KOPT-K1 (cell line): ENCODE measurements around the gene SLC22A31.

Experiments used
- H3K27ac ChIP-seq: fragments of 200-600 bp; sonication (generic); 2 replicates; pipeline ENCODE4 v1.5.1; 2016; ENCODE audit warnings: antibody characterized with exemption, mild to moderate bottlenecking, low read depth, low read length; ENCODE audit not compliant: poor library complexity, severe bottlenecking
- H3K36me3 ChIP-seq: fragments of 200-600 bp; sonication (generic); 2 replicates; pipeline ENCODE4 v1.5.1; 2017; ENCODE audit warnings: antibody characterized with exemption, mild to moderate bottlenecking, low read length, moderate library complexity; ENCODE audit not compliant: insufficient read depth
- H3K9me3 ChIP-seq: fragments of 200-600 bp; sonication (generic); 2 replicates; pipeline ENCODE4 v1.5.1; 2017; ENCODE audit warnings: antibody characterized with exemption, low read length, mild to moderate bottlenecking; ENCODE audit not compliant: insufficient read depth, poor library complexity, severe bottlenecking

Gene SLC22A31

DNA sequence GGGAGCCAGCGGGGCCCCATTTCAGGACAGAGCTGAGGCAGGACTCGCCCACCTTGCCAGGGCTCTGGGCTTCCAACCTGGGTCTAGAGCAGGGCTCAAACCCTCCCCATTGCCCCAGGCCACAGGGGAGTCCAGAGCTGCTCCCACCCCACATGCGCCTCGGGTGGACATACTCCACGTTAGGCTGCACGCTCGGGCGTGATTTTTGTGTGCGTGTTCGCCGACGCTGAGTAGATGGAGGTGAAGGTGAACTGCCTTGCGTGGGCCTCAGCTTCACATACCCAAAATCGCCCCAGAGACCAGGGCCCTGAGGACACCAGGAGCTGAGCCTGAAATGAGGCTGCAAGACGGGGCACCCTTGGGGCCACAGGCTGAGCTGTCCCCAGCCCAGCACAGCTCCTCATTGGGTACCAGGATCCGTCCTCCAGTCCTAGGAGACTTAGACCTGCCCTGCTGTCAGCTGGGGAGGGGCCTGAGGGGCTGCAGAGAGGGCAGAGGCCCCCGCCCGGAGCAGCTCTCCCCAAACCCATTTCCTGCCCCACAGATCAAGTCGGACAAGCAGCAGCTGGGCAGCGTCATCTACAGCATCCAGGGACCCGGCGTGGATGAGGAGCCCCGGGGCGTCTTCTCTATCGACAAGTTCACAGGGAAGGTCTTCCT lies 20.6 kb downstream of the SLC22A31 start:
- Histone ChIP-seq H3K36me3 (no peaks in the 10 kb centered on the region), H3K27ac (no peak overlapping the region), H3K9me3 (no peaks in the 10 kb centered on the region)

DNA sequence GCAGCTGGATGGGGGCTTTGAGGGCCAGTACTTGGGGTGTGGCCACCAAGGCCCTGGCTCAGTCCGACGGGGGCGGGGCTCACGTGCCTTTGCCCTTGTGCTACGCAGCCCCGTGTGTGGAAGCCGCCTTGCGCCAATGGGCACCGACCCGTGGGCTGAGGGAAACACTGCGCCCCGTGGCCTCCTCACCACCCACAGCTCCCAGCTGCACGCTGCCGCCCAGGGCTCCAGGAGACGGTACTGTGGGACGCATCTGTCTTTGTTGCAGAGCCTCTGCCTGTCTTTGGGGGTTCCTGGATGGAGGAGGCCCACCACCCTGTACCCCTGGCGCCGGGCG lies 21.2 kb downstream of the SLC22A31 start:
- no peak overlapping the region for H3K27ac ChIP-seq
- H3K9me3 ChIP-seq: no peaks in the 10 kb centered on the region
- H3K36me3 ChIP-seq: no peaks in the 10 kb centered on the region

DNA sequence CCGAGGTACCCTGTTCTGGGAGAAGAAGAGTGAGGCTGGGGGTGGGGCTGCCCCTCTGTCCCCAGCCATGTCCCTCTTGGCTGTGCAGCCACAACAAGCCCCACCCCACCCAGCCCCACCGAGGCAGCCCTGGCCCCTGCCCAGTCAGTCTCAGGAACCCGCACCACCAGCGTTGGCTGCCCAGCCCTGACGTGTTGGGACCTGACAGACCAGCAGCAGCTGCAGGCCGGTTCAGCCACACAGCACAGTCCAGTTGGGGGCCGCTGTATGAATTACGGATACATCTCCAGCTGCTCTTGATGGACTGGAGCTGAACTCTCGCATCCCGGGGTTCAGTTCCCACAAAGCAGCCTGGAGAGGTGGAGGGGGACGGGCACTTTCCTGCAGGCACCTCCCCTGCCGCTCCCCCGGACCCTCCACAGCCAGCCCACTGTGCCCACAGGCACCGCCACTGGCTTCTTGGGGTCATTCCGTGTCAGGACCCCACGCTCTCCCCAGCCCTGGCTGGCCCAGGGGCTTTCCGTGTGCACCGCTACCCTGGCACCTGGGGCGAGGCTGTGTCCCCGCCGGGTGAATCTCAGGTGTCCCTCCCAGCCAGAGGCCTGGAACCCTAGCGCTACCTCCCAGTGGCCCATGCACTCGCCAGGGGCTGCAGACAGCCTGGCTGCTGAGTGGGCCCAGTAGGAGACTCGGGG lies 21.7 kb downstream of the SLC22A31 start:
- H3K36me3 ChIP-seq: no peaks in the 10 kb centered on the region
- no peaks in the 10 kb centered on the region for H3K9me3 ChIP-seq
- no peak overlapping the region for H3K27ac ChIP-seq

DNA sequence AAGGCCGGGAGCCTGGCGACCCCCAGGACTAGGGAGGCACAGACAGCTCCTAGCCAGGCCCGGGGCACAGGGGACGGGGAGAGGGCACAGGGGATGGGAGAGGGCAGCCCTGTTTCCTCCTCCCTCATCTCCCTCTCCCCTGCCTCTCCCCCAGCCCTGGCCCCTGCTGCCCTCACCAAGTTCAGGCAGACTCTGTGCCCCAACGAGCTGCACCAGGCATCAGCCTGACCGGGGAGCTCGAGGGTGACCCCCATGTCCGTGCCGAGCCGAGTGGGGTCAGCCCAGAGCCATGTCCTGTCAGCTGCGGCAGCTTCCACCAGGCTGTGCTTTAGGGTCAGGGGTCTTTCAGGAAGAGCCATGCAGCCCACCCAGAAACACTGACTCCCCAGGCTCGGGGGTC lies 22.8 kb downstream of the SLC22A31 start:
- no peak overlapping the region for H3K27ac ChIP-seq
- H3K36me3 ChIP-seq: no peaks in the 10 kb centered on the region
- H3K9me3 ChIP-seq: no peaks in the 10 kb centered on the region

DNA sequence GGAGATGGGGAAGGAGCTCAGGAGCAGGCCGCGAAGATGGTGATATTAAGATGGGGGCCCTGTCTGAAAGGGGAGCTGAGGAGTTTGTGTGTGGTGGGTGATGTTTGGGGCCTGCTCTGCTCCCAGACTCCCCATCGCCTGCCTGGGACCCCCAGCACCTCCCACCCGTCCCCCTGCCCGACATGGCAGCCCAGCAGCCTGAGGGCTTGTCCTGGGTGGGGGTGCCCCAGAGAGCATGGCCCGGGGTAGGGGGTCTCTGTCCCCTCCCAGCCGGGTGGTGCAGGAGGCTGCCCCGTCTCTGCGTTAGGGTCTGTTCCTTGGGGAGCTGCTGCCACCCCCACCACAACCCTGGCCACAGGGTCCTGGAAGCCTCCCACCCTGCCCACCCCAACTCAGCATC lies 23.6 kb downstream of the SLC22A31 start:
- H3K27ac ChIP-seq: no peak overlapping the region

DNA sequence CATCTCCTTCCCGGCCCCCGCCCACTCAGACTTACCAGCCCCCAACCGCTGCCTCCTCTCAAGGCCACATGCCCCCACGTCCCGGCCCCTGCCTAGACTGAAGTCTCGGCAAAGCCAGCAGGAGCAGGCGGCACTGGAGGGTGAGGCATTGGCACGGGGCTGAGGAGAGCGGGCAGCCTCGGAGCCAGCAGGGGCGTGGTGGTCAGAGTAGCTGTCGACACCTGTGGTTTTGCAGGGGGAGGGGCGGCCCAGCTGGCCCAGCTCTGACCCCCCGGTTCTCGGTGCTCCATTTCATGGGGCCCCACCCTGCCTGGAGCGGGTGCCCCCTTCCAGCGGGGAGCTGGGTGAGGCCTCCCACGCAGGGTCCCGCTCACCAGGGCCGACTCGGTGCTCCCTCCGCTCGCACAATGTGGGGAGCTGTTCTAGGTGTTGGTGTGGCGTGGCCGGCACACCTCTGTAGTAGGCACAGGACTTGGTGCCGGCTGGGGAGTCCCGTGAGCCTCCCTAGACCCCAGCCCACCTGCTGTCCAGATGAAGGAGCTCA lies 24.1 kb downstream of the SLC22A31 start:
- Histone ChIP-seq H3K9me3 (no peaks in the 10 kb centered on the region), H3K36me3 (no peaks in the 10 kb centered on the region), H3K27ac (no peak overlapping the region)

More for the DNA sequence above, 23.6 kb downstream of the SLC22A31 start:
- Histone ChIP-seq H3K36me3 (no peaks in the 10 kb centered on the region), H3K9me3 (no peaks in the 10 kb centered on the region)

DNA sequence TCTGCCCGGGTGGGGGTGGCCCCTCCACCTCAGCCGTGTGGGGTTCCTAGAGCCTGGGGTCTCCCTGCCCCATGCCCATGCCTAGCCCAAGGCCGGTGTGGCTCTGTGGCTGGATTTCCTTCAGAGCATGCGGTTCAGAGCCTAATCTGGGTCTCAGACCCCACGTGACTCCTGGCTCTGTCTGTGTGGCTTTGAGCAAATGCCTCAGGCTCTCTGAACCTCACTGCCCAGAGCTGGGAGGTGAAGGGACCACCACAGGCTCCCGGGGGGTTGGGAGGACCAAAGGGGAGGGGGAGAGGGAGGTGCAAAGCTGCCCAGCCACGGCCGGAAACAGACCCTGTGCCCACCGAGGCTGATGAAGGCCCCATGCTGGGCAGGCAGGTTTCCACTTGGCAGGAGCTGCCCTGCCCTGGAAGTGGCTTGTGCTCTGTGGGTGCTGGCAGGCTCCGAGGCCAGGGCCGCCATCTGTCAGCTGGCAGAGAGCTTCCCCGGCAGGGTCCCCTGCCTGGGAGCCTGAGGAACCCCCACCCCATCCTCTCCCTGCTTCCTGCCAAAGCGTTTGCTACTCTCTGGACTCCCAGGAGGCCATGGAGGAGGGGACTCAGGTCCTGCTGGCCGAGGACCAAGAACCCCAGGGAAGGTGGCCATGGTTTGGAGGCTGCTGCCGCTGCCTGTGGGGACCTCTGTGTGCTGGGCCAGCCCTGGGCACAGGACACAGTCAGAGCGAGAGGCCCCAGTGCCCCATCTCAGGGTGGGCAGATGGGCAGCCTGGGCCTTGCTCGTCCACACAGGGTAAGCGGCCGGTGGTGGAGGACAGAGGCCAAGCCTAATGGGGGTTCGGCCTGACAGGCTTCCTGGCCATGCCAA lies 24.8 kb downstream of the SLC22A31 start:
- Histone ChIP-seq H3K36me3 (no peaks in the 10 kb centered on the region), H3K9me3 (no peaks in the 10 kb centered on the region), H3K27ac (no peak overlapping the region)

DNA sequence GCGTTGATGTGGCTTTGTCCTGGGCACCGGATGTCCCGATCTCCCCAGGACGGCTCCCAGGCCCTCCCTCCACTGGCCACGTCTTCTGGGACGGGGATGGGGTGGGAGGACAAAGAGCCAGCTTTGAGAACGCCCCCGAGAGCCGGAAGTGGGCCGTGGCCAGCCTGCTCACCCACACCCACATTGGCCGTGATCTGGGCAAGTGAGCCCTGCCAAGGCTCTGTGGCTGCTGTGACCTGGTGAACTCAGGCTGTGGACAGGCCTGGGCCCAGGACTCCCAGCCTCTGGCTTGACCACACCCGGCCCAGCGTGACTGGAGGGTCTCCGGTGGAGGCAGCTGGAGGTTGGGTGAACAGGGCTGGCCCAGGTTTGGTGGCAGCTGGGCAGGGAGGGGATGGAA lies 25.5 kb downstream of the SLC22A31 start:
- Histone ChIP-seq H3K9me3 (no peaks in the 10 kb centered on the region), H3K36me3 (no peaks in the 10 kb centered on the region), H3K27ac (no peak overlapping the region)

DNA sequence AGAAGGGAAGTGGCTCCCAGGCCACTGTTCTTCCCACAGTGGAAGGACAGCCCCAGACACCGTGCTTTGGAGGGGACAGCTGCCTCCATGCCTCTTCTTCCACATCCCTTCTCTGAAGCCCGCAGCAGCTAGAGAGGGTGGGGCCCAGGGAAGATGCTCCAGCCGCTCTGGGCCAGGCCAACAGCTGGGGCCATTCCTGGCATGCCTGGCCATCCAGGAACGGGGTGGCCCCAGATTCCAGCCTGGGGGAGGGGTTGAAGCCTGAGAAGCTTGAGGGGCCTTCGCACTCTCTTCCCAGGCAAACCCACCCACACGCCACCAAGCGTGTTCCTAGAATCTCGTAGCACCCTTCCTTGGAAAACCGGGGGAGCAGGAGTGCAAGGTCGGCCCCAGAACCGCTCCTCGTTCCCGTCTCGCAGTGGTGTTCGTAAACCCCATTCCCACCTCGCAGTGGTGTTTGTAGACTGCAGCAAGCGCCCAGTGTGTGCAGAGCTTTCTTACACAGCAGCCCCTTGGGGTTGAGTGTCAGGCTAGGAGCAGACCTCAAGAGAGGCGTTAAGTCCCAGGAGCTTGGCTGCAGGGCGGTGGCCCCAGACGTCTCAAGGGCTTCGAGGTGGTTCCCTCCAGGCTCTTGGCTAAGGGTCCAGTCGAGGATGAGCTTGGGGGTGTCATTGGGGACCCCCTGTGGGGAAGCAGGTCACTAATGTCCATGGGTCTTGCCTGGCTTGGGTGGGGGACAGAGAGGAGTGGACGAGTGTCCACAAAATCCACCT lies 26.1 kb downstream of the SLC22A31 start:
- H3K27ac ChIP-seq: no peak overlapping the region
- no peaks in the 10 kb centered on the region for H3K36me3 ChIP-seq
- no peaks in the 10 kb centered on the region for H3K9me3 ChIP-seq

DNA sequence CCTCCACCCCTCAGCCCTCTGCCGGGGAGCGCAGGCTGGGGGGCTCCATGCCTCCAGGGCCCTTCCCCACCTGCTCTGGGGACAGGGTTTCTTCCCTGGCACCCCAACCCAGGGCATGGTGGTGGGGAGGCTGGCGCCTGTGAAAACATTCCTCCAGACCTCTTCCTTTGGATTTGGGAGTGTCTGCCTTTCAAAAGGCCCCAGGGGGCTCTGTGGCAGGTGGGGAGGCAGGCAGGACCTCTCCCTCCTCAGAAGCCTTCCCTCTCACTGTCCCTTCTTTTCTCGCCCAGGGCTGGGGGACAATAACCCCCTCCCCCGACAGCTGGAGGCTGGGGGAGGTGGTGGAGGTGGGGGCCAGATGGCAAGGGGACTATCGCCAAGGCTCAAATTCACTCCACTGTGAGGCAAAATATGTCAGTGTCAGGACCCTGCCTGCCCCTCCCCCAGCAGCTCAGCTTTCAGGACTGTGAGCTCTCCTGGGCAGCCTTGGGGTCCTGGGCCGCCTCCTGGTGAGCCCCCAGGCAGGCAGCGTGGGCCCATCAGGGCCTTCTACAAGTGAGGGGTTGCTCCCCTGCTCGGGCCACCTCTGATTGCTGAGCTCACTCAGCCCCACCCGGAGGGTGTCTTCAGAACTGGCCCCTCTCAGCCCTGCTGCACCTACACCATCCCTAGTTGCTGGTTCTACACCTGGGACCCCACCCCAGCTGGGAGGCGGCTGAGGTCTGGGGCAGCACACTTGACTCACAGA lies 27.0 kb downstream of the SLC22A31 start:
- Histone ChIP-seq H3K36me3 (no peaks in the 10 kb centered on the region), H3K27ac (no peak overlapping the region), H3K9me3 (no peaks in the 10 kb centered on the region)

DNA sequence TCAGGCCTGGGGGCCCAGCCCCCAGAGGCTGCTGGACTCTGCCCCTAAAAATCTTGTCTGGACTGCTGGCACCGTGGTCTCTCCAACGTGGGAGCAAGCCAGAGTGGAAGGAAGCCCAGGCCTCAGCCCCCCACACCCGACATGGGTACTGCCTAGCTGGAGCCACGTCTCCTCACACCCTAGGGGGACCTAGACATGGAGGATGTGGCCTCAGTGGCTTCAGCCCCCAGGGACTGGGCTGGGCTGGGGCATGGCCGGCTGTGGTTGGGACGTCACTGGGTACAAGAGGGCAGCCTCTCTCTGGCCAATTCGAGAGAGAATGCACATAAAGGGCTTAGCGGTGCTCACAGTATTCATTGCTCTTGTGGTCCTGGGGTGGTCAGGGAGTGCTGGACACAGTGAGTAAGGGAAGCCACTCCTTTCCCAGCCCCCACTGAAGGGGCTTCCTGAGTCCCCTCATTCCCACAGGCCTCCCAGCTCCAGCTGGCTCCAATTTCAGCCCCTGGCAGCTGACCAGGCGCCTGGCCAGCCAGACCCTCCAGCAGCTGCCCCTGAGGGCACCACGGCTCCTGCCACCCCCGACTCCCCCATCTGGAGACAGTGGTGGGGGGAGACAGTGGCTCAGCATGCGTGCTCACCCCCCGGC lies 27.7 kb downstream of the SLC22A31 start:
- Histone ChIP-seq H3K36me3 (no peaks in the 10 kb centered on the region), H3K9me3 (no peaks in the 10 kb centered on the region), H3K27ac (no peak overlapping the region)

DNA sequence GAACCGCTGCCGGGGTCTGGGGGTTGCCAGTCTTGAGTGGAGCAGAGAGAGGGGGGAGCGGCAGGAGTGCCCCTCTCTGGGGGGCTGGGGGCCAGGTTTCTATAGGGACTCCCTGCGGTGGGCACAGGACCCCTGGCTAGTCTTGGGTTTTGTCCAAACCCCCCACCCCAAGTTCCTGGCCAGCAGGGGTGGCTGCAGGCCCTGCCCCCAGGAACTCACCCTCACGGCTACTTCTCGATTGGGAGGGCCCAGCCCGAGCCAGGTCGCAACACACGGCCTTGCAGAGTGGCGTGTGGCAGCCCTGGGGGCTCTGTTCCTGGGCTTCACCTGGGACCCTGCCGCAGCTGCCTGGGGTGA lies 28.2 kb downstream of the SLC22A31 start:
- Histone ChIP-seq H3K36me3 (no peaks in the 10 kb centered on the region), H3K27ac (no peak overlapping the region), H3K9me3 (no peaks in the 10 kb centered on the region)

DNA sequence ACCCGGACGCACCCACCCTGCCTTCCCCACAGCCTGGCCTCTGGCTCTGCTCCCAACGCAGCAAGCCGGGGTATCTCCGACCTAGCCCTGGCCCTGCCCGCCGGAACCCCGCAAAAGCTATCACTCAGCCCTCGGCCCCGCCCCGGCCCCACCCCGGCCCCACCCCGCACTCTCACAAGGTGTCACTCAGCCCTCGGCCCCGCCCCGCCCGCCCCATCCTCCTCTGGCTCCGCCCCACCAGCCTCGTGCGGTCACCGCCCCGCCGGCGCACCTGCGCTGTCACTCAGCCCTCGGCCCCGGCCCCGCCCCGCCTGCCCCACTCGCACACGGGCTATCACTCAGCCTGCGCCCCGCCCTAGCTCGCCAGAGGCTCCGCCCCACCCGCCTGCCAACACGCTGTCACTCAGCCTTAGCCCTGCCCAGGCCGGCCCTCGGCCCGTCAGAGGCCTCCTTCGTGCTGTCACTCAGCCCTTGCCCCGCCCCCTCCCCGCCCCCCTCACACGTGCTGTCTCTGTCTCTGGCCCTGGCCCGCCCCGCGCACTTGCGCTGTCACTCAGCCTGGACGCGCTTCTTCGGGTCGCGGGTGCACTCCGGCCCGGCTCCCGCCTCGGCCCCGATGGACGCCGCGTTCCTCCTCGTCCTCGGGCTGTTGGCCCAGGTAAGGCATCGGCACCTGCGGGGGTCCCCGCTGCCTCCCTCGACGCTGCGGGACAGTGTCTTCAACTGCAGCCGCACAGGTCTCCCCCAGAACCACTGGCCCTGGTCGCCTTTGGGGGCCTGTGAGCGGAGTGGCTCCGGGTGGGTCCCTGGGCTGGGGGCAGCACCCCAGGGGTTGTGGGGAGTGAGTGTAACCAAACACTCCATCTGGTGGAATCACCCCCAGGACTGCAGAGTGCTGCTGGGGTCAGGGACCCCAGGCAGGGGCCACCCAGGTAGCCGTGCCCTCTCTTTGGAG lies 28.8 kb downstream of the SLC22A31 start, which contains the start of gene CDH15:
Gene CDH15, plus strand, starts transcription at position 533 of the 955 bp plus-strand sequence. Its CDS starts 84 bp downstream, at position 617.
- Histone ChIP-seq H3K36me3 (no peaks in the 10 kb centered on the region), H3K27ac (no peak within 1 kb of the TSS), H3K9me3 (no peaks in the 10 kb centered on the region)
